NT2/D1 (cell line): ENCODE results near the gene PAIP1.

Experiments
- YY1 ChIP-seq: IDR thresholded peaks from 2 replicates; pipeline ENCODE4 v1.6.1; 2011; ENCODE audit not compliant: insufficient read length, insufficient read depth
- ZNF274 ChIP-seq: IDR thresholded peaks from 2 replicates; pipeline ENCODE4 v1.6.1; 2011; ENCODE audit warnings: mild to moderate bottlenecking, low read depth, low read length

- no peak for TF ChIP-seq YY1
- no peak for TF ChIP-seq ZNF274
Observed at GRCh38 chr5:43514816-43515677, 41.8 kb downstream of the PAIP1 start, which contains the start of gene C5orf34.
